HCT116 (cell line): ENCODE data around the gene PIMREG. TPM values are rescaled to one million over a fixed set of nuclear protein-coding genes. Genes with fewer than 3 reads are reported as not detected.

ENCODE experiments used
- ATAC-seq: fragments of 200-7000 bp; cut with Tn5 transposase; 2 replicates; pipeline ENCODE4 v1.9.1; 2020; ENCODE audit warnings: mild to moderate bottlenecking, moderate library complexity
- BruUV-seq: library from RNA; stranded (reverse); fragments of 400-500 nt; replicated peaks from 2 replicates; lab custom pipeline; 2021; lab: Mats Ljungman, UMichigan
- CTCF ChIA-PET: fragments of 300-600 bp; sonication (Branson Sonifier 250); formaldehyde crosslinking; loops from one replicate; lab custom pipeline; 2021; ENCODE audit warnings: antibody characterized with exemption; lab: Charles Lee
- POLR2A ChIA-PET: fragments of 300-600, 350-600 bp; sonication (Branson Sonifier 250); formaldehyde crosslinking; loops from one replicate; lab custom pipeline; 2021; ENCODE audit warnings: antibody characterized with exemption; lab: Charles Lee
- RAD21 ChIA-PET, 2 experiments: fragments of 300-600 bp; sonication (Branson Sonifier 250); formaldehyde crosslinking; loops; one replicate each; lab custom pipeline; 2023; ENCODE audit warnings: low total read pairs in 2 of 2; ENCODE audit not compliant: uncharacterized antibody in 2 of 2, unreplicated experiment in 2 of 2, low non-redundant PET in 1 of 2; lab: Charles Lee
- DNase-seq: peaks from one replicate; pipeline ENCODE4 v3.0.0-alpha.2; 2010; ENCODE audit warnings: low read depth, low spot score
- H2AFZ ChIP-seq: fragments of 200-600 bp; shearing (Covaris generic), sonication (generic); 2 replicates; pipeline ENCODE4 v1.6.1; 2017; ENCODE audit warnings: low read depth, mixed run types, mixed read lengths, antibody characterized with exemption, low read length; ENCODE audit not compliant: poor library complexity, severe bottlenecking
- H3K27ac ChIP-seq: 2 replicates; pipeline ENCODE4 v1.5.1; 2012; ENCODE audit warnings: low read depth, low read length
- H3K27me3 ChIP-seq: fragments of 200-600 bp; sonication (generic); 2 replicates; pipeline ENCODE4 v1.6.1; 2016; ENCODE audit warnings: mixed run types, low read length, mixed read lengths; ENCODE audit not compliant: insufficient read depth
- H3K36me3 ChIP-seq, 2 experiments: fragments of 200-500 bp in 1 of 2; fragments of 200-600 bp in 1 of 2; sonication (Bioruptor generic) in 1 of 2; sonication (generic) in 1 of 2; 2 replicates each; pipeline versions ENCODE4 v1.5.1 to v1.6.1; 2014 to 2016; ENCODE audit warnings: low read length in 2 of 2, inconsistent platforms in 1 of 2, mixed read lengths in 1 of 2, mixed run types in 1 of 2; ENCODE audit not compliant: insufficient read depth in 2 of 2, control insufficient read depth in 1 of 2
- H3K4me1 ChIP-seq, 2 experiments: fragments of 200-600 bp in 1 of 2; sonication (generic) in 1 of 2; 2 replicates each; pipeline versions ENCODE4 v1.5.1 to v1.6.1; 2012 to 2017; ENCODE audit warnings: low read length in 2 of 2, inconsistent platforms in 1 of 2, mild to moderate bottlenecking in 1 of 2, mixed read lengths in 1 of 2, mixed run types in 1 of 2, moderate library complexity in 1 of 2; ENCODE audit not compliant: insufficient read depth in 2 of 2, control insufficient read depth in 1 of 2
- H3K4me2 ChIP-seq: fragments of 200-600 bp; sonication (generic); 2 replicates; pipeline ENCODE4 v1.6.1; 2017; ENCODE audit warnings: mixed run types, low read length, mixed read lengths
- H3K4me3 ChIP-seq, 2 experiments: fragments of 200-600 bp in 1 of 2; sonication (generic) in 1 of 2; replicated peaks in 1 of 2; 2 replicates each; pipeline ENCODE4 v1.5.1; 2011 to 2016; ENCODE audit warnings: low read length in 2 of 2, control low read depth in 1 of 2, low read depth in 1 of 2, mild to moderate bottlenecking in 1 of 2, mixed read lengths in 1 of 2, mixed run types in 1 of 2
- H3K79me2 ChIP-seq: fragments of 200-600 bp; sonication (generic); 2 replicates; pipeline ENCODE4 v1.6.1; 2017; ENCODE audit warnings: mild to moderate bottlenecking, mixed run types, low read length, moderate library complexity, mixed read lengths; ENCODE audit not compliant: insufficient read depth
- H3K9ac ChIP-seq: fragments of 200-600 bp; sonication (generic); 2 replicates; pipeline ENCODE4 v1.6.1; 2016; ENCODE audit warnings: low read length, mixed read lengths
- H3K9me2 ChIP-seq: fragments of 200-600 bp; sonication (generic), shearing (Covaris generic); 2 replicates; pipeline ENCODE4 v1.6.1; 2017; ENCODE audit warnings: mixed run types, mild to moderate bottlenecking, moderate library complexity; ENCODE audit not compliant: insufficient read depth
- H3K9me3 ChIP-seq, 2 experiments: fragments of 200-500 bp in 1 of 2; fragments of 200-600 bp in 1 of 2; sonication (Bioruptor generic) in 1 of 2; sonication (generic) in 1 of 2; 2 replicates each; pipeline ENCODE4 v1.6.1; 2014 to 2017; ENCODE audit warnings: low read length in 2 of 2, mixed read lengths in 2 of 2, inconsistent platforms in 1 of 2, low read depth in 1 of 2, mild to moderate bottlenecking in 1 of 2, mixed run types in 1 of 2, moderate library complexity in 1 of 2; ENCODE audit not compliant: control insufficient read depth in 1 of 2, insufficient read depth in 1 of 2
- H4K20me1 ChIP-seq: fragments of 200-600 bp; sonication (generic), shearing (Covaris generic); 2 replicates; pipeline ENCODE4 v1.6.1; 2017; ENCODE audit warnings: mixed run types, mild to moderate bottlenecking, moderate library complexity; ENCODE audit not compliant: insufficient read depth
- CBX3 ChIP-seq: IDR thresholded peaks from 2 replicates; pipeline ENCODE4 v1.6.1; 2012; ENCODE audit warnings: low read depth
- CEBPB ChIP-seq: IDR thresholded peaks from 2 replicates; pipeline ENCODE4 v1.6.1; 2012; ENCODE audit warnings: low read depth
- CTCF ChIP-seq, 3 experiments: fragments of 200-600 bp in 1 of 3; sonication (generic) in 1 of 3; IDR thresholded peaks in 2 of 3; conservative IDR thresholded peaks in 1 of 3; 2 replicates each; pipeline ENCODE4 v1.5.1; 2012 to 2017; ENCODE audit warnings: low read depth in 2 of 3, low read length in 2 of 3, antibody characterized with exemption in 1 of 3, borderline replicate concordance in 1 of 3, control low read depth in 1 of 3, mild to moderate bottlenecking in 1 of 3, mixed read lengths in 1 of 3, mixed run types in 1 of 3, moderate library complexity in 1 of 3; ENCODE audit not compliant: insufficient read depth in 1 of 3
- EGR1 ChIP-seq: IDR thresholded peaks from 2 replicates; pipeline ENCODE4 v1.6.1; 2012; ENCODE audit warnings: low read depth
- ELF1 ChIP-seq: IDR thresholded peaks from 2 replicates; pipeline ENCODE4 v1.6.1; 2012; ENCODE audit warnings: low read depth, borderline replicate concordance
- EZH2phosphoT487 ChIP-seq: fragments of 200-600 bp; IDR thresholded peaks from 2 replicates; pipeline ENCODE4 v1.6.1; 2018; ENCODE audit warnings: antibody characterized with exemption, borderline replicate concordance
- FOSL1 ChIP-seq: IDR thresholded peaks from 2 replicates; pipeline ENCODE4 v1.6.1; 2012; ENCODE audit warnings: low read depth
- MAX ChIP-seq: IDR thresholded peaks from 2 replicates; pipeline ENCODE4 v1.6.1; 2012
- POLR2A ChIP-seq: IDR thresholded peaks from 2 replicates; pipeline ENCODE4 v1.7.0; 2011; ENCODE audit warnings: borderline replicate concordance; ENCODE audit not compliant: insufficient read depth, insufficient read length; ENCODE audit errors: extremely low read depth
- POLR2AphosphoS5 ChIP-seq: IDR thresholded peaks from 2 replicates; pipeline ENCODE4 v1.6.1; 2011; ENCODE audit warnings: mild to moderate bottlenecking, low read depth, low read length, moderate library complexity
- RAD21 ChIP-seq: IDR thresholded peaks from 2 replicates; pipeline ENCODE4 v1.6.1; 2012; ENCODE audit warnings: low read depth, mild to moderate bottlenecking
- REST ChIP-seq: IDR thresholded peaks from 2 replicates; pipeline ENCODE4 v1.6.1; 2012; ENCODE audit warnings: low read depth
- SIN3A ChIP-seq: IDR thresholded peaks from 2 replicates; pipeline ENCODE4 v1.6.1; 2012; ENCODE audit warnings: low read depth
- SP1 ChIP-seq: IDR thresholded peaks from 2 replicates; pipeline ENCODE4 v1.6.1; 2012; ENCODE audit warnings: low read depth
- SRF ChIP-seq: IDR thresholded peaks from 2 replicates; pipeline ENCODE4 v1.6.1; 2012; ENCODE audit warnings: low read depth
- TCF7L2 ChIP-seq: IDR thresholded peaks from 2 replicates; pipeline ENCODE4 v1.7.0; 2011; ENCODE audit warnings: borderline replicate concordance, inconsistent platforms; ENCODE audit not compliant: insufficient read depth, insufficient read length; ENCODE audit errors: extremely low read depth
- YY1 ChIP-seq: IDR thresholded peaks from 2 replicates; pipeline ENCODE4 v1.6.1; 2011; ENCODE audit warnings: low read length, low read depth, moderate library complexity, mild to moderate bottlenecking; ENCODE audit not compliant: insufficient replicate concordance; ENCODE audit errors: extremely low read depth
- ZBTB33 ChIP-seq: IDR thresholded peaks from 2 replicates; pipeline ENCODE4 v1.6.1; 2011; ENCODE audit warnings: mild to moderate bottlenecking, low read length, moderate library complexity; ENCODE audit not compliant: insufficient replicate concordance; ENCODE audit errors: extremely low read depth
- ZNF274 ChIP-seq: fragments of 200-500 bp; sonication (Bioruptor generic); IDR thresholded peaks from 2 replicates; pipeline ENCODE4 v1.6.1; 2014; ENCODE audit warnings: mild to moderate bottlenecking, low read depth, low read length, inconsistent platforms
- intact Hi-C: fragments of 100-400 bp; cut with micrococcal nuclease; formaldehyde crosslinking; loops from 2 replicates; pipeline ENCODE4 v1.10.0; 2022
- total RNA-seq: library from RNA; stranded (reverse); gene quantifications from one replicate; pipeline ENCODE4 v1.2.1, GENCODE V29; 2021; ENCODE audit not compliant: unreplicated experiment

The PIMREG gene
- total RNA-seq, 1 experiment from 2014 or later: 57.0 TPM

- no peak for ATAC-seq
- H3K4me3 ChIP-seq: no peak within 1 kb of the TSS
- peaks cover 3 to 5% of the 10 kb centered on the region in 2 experiments; a peak in 2 of 4 replicates for H3K9me3 ChIP-seq
- H2AFZ ChIP-seq: no peak within 1 kb of the TSS
- H3K79me2 ChIP-seq: no peaks in the 10 kb centered on the region
- no peak within 1 kb of the TSS for H3K9ac ChIP-seq
- DNase-seq: no peak
- no TSS peak for BruUV-seq
- no peak within 1 kb of the TSS for H3K27ac ChIP-seq
- H3K9me2 ChIP-seq: no peaks in the 10 kb centered on the region
- no peak within 1 kb of the TSS for H3K4me2 ChIP-seq
- no peaks in the 10 kb centered on the region; a peak in 1 of 4 replicates for H3K4me1 ChIP-seq
- POLR2A ChIA-PET: no interaction called here
- RAD21 ChIA-PET: no interaction called here
- intact Hi-C loops: loop anchor here (5.0 kb wide), 2 partner anchors 848 to 1188 kb away; no protein-coding TSS in a partner anchor
- H4K20me1 ChIP-seq: no peaks in the 10 kb centered on the region
- no peaks in the 10 kb centered on the region for H3K36me3 ChIP-seq
- CTCF ChIA-PET: interaction anchor here (1.6 kb wide), 1 partner anchor 149 kb away, joined by 10 read pairs; no protein-coding TSS in a partner anchor
- TF ChIP-seq YY1: no peak
- no peak for TF ChIP-seq SIN3A
- TF ChIP-seq CEBPB: no peak
- no peak for TF ChIP-seq SRF
- no peak for TF ChIP-seq ZBTB33
- no peak for TF ChIP-seq CBX3
- TF ChIP-seq REST: no peak
- TF ChIP-seq SP1: no peak
- no peak for TF ChIP-seq RAD21
- no peak for TF ChIP-seq MAX
- no peak for TF ChIP-seq CTCF (IDR thresholded peaks at IDR 0.05 in 2 of 3, conservative IDR thresholded peaks at IDR 0.05 in 1 of 3; ENCODE audit: borderline replicate concordance in 1 of 3, insufficient read depth in 1 of 3, low read depth in 2 of 3, low read length in 2 of 3)
- TF ChIP-seq ZNF274: no peak
- no peak for TF ChIP-seq FOSL1
- TF ChIP-seq EZH2phosphoT487: no peak
- no peak for TF ChIP-seq ELF1
- TF ChIP-seq POLR2AphosphoS5: no peak
- TF ChIP-seq TCF7L2: no peak
- no peak for TF ChIP-seq EGR1
- no peak for TF ChIP-seq POLR2A
- no peaks in the 10 kb centered on the region for H3K27me3 ChIP-seq
These were observed 9.2 kb upstream of the PIMREG start, which contains the start of gene AIPL1 for GRCh38 chr17:6435051-6435450. TSS of gene AIPL1 (minus strand) at chr17:6435121. CDS start at chr17:6435104, 17 bp downstream.
